Measurements from ENCODE around the gene RAC2.
"Not testable (repeated sequence)": the region's sequence is repeated elsewhere in the genome, so short reads cannot be mapped to it uniquely, and the experiment has no call there.

DNA sequence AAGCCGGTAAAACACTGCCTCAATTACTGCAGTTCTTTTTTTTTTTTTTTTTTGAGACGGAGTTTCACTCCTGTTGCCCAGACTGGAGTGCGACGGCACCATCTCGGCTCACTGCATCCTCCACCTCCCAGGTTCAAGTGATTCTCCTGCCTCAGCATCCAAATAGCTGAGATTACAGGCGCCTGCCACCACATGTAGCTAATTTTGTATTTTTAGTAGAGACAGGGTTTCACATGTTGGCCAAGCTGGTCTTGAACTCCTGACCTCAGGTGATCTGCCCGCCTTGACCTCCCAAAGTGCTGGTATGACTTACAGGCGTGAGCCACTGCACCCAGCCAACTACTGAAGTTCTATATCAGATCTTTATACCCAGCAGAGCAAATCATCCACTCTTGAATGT is 7.8 kb upstream of the RAC2 start:
- TF ChIP-seq, protein P1, sequence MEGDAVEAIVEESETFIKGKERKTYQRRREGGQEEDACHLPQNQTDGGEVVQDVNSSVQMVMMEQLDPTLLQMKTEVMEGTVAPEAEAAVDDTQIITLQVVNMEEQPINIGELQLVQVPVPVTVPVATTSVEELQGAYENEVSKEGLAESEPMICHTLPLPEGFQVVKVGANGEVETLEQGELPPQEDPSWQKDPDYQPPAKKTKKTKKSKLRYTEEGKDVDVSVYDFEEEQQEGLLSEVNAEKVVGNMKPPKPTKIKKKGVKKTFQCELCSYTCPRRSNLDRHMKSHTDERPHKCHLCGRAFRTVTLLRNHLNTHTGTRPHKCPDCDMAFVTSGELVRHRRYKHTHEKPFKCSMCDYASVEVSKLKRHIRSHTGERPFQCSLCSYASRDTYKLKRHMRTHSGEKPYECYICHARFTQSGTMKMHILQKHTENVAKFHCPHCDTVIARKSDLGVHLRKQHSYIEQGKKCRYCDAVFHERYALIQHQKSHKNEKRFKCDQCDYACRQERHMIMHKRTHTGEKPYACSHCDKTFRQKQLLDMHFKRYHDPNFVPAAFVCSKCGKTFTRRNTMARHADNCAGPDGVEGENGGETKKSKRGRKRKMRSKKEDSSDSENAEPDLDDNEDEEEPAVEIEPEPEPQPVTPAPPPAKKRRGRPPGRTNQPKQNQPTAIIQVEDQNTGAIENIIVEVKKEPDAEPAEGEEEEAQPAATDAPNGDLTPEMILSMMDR (conservative IDR thresholded peaks at IDR 0.05): not testable (repeated sequence)
- not testable (repeated sequence) for TF ChIP-seq EZH2 (IDR thresholded peaks at IDR 0.05; ENCODE audit: low read depth)
